T-helper 17 cell (primary cell): ENCODE results near the gene MARF1. TPM values are rescaled to one million over a fixed set of nuclear protein-coding genes. Genes with fewer than 3 reads are reported as not detected.

Source experiments
- ATAC-seq: fragments of 150-1000 bp; cut with Tn5 transposase; 2 replicates; pipeline ENCODE4 v1.10.0; 2021; ENCODE audit warnings: mild to moderate bottlenecking, moderate library complexity
- DNase-seq, 3 donors: peaks; one replicate each; pipeline versions ENCODE4 v3.0.0 to v3.0.0-alpha.2; 2020 to 2021
- H3K9me3 ChIP-seq: one replicate; pipeline ENCODE4 v1.7.0; 2013; ENCODE audit warnings: low read length, mild to moderate bottlenecking; ENCODE audit not compliant: control insufficient read depth, poor library complexity, severe bottlenecking
- H3K27ac Mint-ChIP-seq: one replicate; pipeline ENCODE4 v1.8.0; 2022; ENCODE audit warnings: mild to moderate bottlenecking, moderate library complexity, mixed read lengths
- H3K27me3 Mint-ChIP-seq: one replicate; pipeline ENCODE4 v1.8.0; 2022; ENCODE audit warnings: mixed read lengths
- H3K36me3 Mint-ChIP-seq: one replicate; pipeline ENCODE4 v1.8.0; 2022; ENCODE audit warnings: low read depth, mixed read lengths
- H3K4me1 Mint-ChIP-seq: one replicate; pipeline ENCODE4 v1.8.0; 2022; ENCODE audit warnings: mild to moderate bottlenecking, mixed read lengths
- H3K4me3 Mint-ChIP-seq: one replicate; pipeline ENCODE4 v1.8.0; 2022; ENCODE audit warnings: mild to moderate bottlenecking, moderate library complexity, mixed read lengths
- total RNA-seq, 4 donors: library from RNA in 2 of 4; stranded (reverse) in 2 of 4; gene quantifications; one replicate each; pipeline ENCODE4 v1.2.3 and lab custom pipeline; 2022 to 2026

MARF1 gene
- total RNA-seq, 2 donors from 2014 or later, result 159 to 164 TPM

DNA sequence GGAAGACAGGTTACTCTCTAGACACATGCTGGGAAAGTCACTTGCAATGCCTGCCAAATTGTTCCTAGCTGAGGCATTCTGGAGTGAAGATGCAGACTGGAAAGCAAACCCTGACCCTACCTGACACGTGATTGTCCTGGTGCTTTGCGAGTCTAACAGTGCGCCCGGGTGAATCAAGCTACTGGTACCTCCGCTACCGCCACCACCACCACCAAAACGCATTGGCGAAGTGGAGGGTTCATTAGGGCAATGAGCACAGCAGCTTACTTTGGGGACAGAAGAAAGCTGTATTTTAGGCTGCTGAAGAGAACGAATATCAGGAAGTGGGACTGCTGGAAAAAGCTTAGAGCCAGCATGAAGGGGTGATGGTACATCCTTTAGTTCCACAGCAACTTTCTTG lies 7.0 kb downstream of the MARF1 start:
- Mint-ChIP-seq H3K27me3 (no peaks in the 10 kb centered on the region), H3K4me3 (peak overlapping the region; percentile 81), H3K4me1 (peaks cover 41% of the 10 kb centered on the region), H3K36me3 (peaks cover 12% of the 10 kb centered on the region), H3K27ac (peak overlapping the region; percentile 98)
- no peaks in the 10 kb centered on the region for H3K9me3 ChIP-seq
- DNase-seq (no peak), ATAC-seq (no peak)

DNA sequence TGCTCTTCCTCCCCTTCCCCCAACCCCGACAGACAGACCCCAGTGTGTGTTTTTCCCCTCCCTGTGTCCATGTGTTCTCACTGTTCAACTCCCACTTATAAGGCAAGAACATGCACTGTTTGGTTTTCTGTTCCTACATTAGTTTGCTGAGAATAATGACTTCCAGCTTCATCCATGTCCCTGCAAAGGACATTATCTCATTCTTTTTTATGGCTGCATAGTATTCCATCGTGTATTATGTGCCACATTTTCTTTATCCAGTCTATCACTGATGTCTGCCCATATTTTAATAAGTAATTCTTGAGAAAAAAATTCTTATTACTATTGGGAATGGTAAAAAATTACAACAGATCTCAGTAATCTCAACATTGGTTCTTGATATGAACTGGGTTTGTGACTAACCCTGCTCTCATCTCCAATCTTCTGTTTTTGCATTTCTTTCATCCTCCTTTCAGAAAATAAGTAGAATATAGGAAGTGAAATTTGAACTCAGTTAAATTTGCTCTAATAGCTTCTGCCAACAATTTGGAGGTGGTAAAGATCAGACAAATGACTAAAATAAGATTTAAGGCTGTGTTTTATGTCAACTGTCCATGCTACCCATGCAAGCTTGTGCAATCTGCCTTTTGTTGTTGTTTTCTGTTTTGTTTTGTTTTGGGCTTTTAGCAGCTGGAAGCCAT lies 11.1 kb downstream of the MARF1 start:
- H3K9me3 ChIP-seq, result no peaks in the 10 kb centered on the region
- Mint-ChIP-seq H3K36me3 (peaks cover 12% of the 10 kb centered on the region), H3K27me3 (no peaks in the 10 kb centered on the region), H3K27ac (peak overlapping the region; percentile 72), H3K4me3 (no peak overlapping the region), H3K4me1 (peaks cover 14% of the 10 kb centered on the region)
- no peak for ATAC-seq
- DNase-seq, result no peak

DNA sequence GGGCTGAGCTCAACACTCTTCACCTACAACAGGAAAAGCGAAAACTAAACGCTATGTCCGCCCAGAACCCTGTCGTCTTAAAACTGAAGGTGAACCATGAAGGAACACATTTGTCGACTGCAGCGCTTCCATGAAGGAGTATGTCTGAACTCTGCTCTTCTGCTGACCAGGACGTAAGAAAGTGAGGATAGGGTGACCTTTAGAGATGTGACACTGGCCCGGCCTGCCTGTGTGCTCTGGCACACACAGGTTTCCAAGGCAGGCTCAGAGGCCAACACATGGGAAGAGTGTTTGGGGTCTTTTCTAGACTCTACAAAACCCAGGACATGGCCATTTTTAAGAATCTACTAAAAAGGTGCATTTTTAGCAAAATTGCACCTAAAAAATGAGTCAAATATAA lies 21.1 kb downstream of the MARF1 start:
- H3K4me3 Mint-ChIP-seq, result no peak overlapping the region
- H3K4me1 Mint-ChIP-seq, result peaks cover 10% of the 10 kb centered on the region
- ATAC-seq, result no peak
- no peak for DNase-seq
- H3K36me3 Mint-ChIP-seq, result peaks cover 24% of the 10 kb centered on the region
- no peaks in the 10 kb centered on the region for H3K9me3 ChIP-seq
- no peaks in the 10 kb centered on the region for H3K27me3 Mint-ChIP-seq
- no peak overlapping the region for H3K27ac Mint-ChIP-seq

DNA sequence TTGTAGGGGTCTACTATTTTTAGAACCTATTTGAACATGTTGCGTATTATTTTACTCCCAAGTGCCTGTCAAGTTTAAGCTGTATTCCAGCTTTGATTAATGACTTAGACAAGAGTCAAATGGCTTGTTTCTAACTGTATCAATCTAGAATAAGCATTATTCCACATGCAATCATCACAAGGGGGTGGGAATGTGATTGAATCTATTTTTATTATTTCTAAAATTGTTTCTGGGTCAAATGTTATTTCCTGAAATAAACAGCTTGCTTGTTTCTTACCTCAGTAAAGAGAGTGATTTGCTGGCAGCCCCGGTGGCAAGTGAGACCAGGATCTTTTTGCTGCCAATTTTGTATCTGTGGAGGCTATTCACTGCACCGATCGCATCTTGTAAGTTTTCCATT lies 21.5 kb downstream of the MARF1 start:
- no peak for ATAC-seq
- Mint-ChIP-seq H3K27me3 (no peaks in the 10 kb centered on the region), H3K4me1 (peaks cover 8% of the 10 kb centered on the region), H3K4me3 (no peak overlapping the region), H3K36me3 (peaks cover 26% of the 10 kb centered on the region), H3K27ac (no peak overlapping the region)
- no peak for DNase-seq
- no peaks in the 10 kb centered on the region for H3K9me3 ChIP-seq

DNA sequence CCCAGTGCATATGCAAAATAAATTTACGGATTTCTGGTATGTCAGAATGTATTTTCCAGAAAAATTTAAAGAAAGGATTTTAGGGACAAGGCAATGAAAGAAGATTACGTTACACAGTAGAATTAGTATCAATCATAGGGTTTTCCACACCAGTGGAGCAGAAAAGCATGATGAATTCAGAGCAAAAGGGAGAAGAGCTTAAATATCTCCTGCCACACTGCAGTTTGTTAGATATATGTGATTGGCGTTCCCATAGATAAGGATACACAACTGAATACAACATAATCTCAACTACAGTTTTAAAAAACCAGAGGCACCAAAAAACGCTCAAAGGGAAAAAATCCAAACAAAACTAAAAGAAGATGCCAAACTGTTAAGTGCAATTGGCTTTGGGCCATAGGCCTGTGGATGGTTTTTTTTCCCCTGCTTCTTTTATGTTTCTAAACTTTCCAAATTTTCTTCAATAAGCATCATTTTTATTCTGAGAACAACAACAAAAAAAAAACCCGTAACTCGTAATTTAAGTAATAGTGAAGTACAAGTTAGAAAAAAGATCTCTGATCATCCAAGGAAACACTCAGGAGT lies 22.3 kb downstream of the MARF1 start:
- no peak for ATAC-seq
- Mint-ChIP-seq H3K36me3 (peaks cover 28% of the 10 kb centered on the region), H3K27ac (peak overlapping the region; percentile 73)

DNA sequence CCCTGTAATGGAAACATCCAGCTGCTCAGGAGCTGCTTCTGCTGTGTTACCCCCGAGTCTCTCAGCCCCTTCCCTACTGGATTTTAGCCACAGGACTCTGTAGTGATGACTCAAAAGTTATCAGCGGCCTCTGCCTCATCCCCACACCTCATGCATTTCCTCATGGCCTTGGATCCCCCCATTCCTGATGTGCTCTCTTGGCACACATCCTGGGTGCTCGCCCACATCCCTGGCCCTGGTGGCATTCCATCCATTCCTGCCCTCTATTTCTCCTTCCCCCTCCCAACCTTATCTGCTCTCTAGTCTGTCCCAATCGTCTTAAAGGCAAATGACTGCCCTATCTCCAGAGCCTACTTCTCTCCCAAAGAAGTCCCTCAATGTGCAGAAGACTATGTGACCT lies 24.6 kb downstream of the MARF1 start:
- Mint-ChIP-seq H3K4me3 (peak overlapping the region; percentile 47), H3K27ac (peak overlapping the region; percentile 73), H3K4me1 (peaks cover 8% of the 10 kb centered on the region), H3K27me3 (no peaks in the 10 kb centered on the region), H3K36me3 (peaks cover 25% of the 10 kb centered on the region)
- DNase-seq (no peak), ATAC-seq (no peak)
- H3K9me3 ChIP-seq, result no peaks in the 10 kb centered on the region

More for the DNA sequence above, 22.3 kb downstream of the MARF1 start:
- H3K4me1 Mint-ChIP-seq, result peaks cover 8% of the 10 kb centered on the region
- no peak overlapping the region for H3K4me3 Mint-ChIP-seq
- no peaks in the 10 kb centered on the region for H3K27me3 Mint-ChIP-seq
- H3K9me3 ChIP-seq, result no peaks in the 10 kb centered on the region
- DNase-seq, result no peak

DNA sequence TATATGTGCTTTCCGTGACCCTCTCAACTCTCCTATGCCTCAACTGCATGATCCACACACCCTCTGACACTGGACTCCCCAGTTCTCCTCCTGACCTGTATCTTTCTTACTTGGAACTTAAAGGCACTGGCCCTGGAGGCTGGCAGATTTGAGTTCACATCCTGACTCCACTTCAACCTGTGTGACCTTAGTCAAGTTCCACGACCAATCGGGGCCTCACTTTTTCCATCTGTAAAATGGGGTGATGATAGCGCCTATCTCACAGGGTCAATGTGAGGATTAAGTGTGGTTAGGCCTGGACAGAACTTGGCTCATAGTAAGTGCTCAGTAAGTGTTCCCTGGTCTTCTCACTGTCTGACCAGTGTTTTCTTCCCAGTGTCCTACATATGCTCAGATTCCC lies 25.1 kb downstream of the MARF1 start:
- peaks cover 25% of the 10 kb centered on the region for H3K36me3 Mint-ChIP-seq
- peak overlapping the region; percentile 37 for H3K27ac Mint-ChIP-seq

DNA sequence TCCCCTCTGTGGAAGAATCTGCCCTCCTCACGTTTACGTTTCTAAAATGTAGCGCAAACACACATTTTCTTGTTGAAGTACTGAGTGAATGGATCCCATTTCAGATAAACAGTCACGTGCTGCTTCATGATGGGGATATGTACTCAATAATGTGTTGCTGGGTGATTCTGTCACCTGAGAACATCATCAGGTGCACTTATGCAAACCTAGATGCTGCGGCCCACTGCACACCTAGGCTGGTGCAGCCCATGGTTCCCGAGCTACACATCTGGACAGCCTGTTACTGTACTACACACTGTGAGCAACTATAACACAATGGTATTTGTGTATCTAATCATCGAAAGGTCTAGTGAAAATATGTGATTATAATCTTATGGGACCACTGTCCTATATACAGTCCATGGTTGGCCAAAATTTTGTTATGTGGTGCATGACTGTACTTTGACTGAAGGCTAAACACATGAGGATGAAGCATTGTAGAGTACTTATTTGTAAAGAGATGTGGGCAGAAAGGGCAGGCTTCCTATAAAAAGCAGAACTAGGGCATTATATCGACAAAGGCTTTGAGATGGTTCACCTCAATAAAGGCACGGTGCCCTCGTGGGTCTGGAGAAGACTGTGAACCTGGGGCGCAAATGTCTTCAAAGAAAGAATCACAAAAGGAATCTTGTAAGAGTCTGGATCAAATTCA lies 26.3 kb downstream of the MARF1 start:
- H3K36me3 Mint-ChIP-seq, result peaks cover 21% of the 10 kb centered on the region

More for the DNA sequence above, 25.1 kb downstream of the MARF1 start:
- Mint-ChIP-seq H3K4me3 (no peak overlapping the region), H3K27me3 (no peaks in the 10 kb centered on the region), H3K4me1 (peaks cover 8% of the 10 kb centered on the region)
- H3K9me3 ChIP-seq, result no peaks in the 10 kb centered on the region
- DNase-seq (no peak), ATAC-seq (no peak)

DNA sequence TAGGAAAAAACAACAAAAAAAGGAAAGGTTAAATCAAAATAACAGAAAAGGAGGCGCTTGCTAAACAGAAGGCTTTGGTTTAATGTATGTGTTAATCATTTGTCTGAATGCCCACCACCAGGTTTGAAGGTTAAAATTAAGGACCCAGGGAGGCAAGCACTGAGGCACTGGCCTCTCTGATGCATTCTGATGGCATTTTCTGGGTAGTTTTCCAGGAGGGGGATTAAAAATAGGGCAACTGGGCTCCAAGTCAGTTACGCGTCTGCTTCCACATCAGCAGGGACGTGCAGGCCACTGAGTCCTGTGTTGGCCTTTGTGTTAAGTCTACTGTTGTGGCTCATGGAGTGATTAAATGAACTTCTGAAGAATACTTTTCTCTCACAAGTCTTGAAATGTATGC lies 26.9 kb downstream of the MARF1 start:
- H3K4me1 Mint-ChIP-seq, result peaks cover 8% of the 10 kb centered on the region
- ATAC-seq, result no peak
- no peaks in the 10 kb centered on the region for H3K27me3 Mint-ChIP-seq
- no peaks in the 10 kb centered on the region for H3K9me3 ChIP-seq
- no peak overlapping the region for H3K4me3 Mint-ChIP-seq
- H3K36me3 Mint-ChIP-seq, result peaks cover 21% of the 10 kb centered on the region
- no peak overlapping the region for H3K27ac Mint-ChIP-seq
- no peak for DNase-seq

More for the DNA sequence above, 26.3 kb downstream of the MARF1 start:
- no peak for DNase-seq
- H3K4me1 Mint-ChIP-seq, result peaks cover 8% of the 10 kb centered on the region
- no peak overlapping the region for H3K4me3 Mint-ChIP-seq
- no peak for ATAC-seq
- H3K27me3 Mint-ChIP-seq, result no peaks in the 10 kb centered on the region
- H3K9me3 ChIP-seq, result no peaks in the 10 kb centered on the region
- no peak overlapping the region for H3K27ac Mint-ChIP-seq

DNA sequence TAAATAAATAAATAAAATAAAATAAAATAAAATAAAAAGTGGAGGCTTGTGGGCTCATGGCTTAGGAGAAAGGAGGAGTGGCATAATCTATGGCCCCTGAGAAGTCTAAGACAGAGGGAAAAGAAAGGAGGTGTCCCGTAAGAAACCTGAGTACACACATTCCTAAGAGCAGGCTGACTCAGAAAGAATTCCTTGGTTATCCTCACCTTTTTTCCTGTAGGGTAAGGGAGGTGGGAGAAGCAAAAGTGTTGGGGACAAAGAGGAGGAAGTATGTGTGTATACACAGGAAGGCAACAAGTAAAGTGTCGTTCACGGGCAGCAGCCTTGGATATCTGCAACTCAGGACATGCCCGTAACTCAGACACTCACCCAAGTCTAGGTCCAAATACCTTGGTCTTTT lies 29.3 kb downstream of the MARF1 start:
- H3K9me3 ChIP-seq, result no peaks in the 10 kb centered on the region
- H3K27me3 Mint-ChIP-seq, result no peaks in the 10 kb centered on the region
- no peak for DNase-seq
- no peak overlapping the region for H3K4me3 Mint-ChIP-seq
- H3K27ac Mint-ChIP-seq, result no peak overlapping the region
- ATAC-seq, result no peak
- H3K36me3 Mint-ChIP-seq, result peaks cover 15% of the 10 kb centered on the region
- H3K4me1 Mint-ChIP-seq, result peaks cover 9% of the 10 kb centered on the region

DNA sequence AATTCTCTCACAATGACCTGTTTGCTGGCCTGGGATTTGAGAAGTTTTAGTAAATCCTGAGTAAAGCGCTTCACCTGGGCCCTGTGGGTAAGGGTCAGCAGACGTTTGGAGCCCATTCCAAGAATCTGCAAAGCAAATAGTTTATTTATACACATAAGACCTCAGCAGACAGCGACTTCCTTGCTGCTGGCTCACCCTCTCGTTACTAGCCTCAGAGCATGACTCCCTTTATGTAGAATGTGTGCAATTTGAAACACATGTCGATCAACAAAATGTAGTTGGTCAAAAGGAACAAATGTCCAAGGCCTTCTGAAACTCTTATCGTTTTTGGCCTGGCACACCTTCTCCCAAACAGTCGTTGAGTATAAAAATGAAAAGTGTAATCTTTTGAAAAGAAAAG lies 31.3 kb downstream of the MARF1 start:
- H3K9me3 ChIP-seq, result no peaks in the 10 kb centered on the region
- H3K4me1 Mint-ChIP-seq, result peaks cover 9% of the 10 kb centered on the region
- no peaks in the 10 kb centered on the region for H3K27me3 Mint-ChIP-seq
- no peak overlapping the region for H3K27ac Mint-ChIP-seq
- H3K36me3 Mint-ChIP-seq, result peaks cover 4% of the 10 kb centered on the region
- H3K4me3 Mint-ChIP-seq, result peak overlapping the region; percentile 41
- ATAC-seq, result no peak
- DNase-seq, result no peak

DNA sequence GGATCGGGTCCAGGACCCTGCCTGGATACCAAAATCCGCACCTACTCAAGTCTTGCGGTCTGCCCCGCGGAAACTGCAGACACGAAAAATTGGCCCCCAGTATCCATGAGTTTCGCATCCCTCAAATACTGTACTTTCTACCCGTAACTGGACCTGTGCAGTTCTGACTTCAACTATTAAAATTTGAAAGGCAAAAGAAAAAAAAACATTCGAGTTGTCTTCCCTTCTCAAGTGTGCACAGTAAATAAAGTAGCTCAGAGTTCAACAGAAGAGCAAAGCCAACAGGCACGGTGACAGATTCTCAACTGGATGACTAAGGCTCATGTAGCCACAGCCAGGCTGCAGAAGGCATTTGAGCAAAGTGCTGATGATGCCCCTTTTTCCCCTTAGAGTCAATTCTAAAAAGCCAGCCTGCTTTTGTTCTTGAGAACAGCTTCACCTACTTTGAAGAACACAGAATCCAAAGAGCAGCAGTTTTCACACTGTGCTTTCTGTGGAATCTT lies 32.5 kb downstream of the MARF1 start:
- H3K36me3 Mint-ChIP-seq, result peaks cover 10% of the 10 kb centered on the region
- H3K4me3 Mint-ChIP-seq, result no peak overlapping the region
- DNase-seq (no peak), ATAC-seq (no peak)
- no peak overlapping the region for H3K27ac Mint-ChIP-seq
- H3K27me3 Mint-ChIP-seq, result no peaks in the 10 kb centered on the region
- H3K9me3 ChIP-seq, result no peaks in the 10 kb centered on the region
- H3K4me1 Mint-ChIP-seq, result peaks cover 18% of the 10 kb centered on the region

DNA sequence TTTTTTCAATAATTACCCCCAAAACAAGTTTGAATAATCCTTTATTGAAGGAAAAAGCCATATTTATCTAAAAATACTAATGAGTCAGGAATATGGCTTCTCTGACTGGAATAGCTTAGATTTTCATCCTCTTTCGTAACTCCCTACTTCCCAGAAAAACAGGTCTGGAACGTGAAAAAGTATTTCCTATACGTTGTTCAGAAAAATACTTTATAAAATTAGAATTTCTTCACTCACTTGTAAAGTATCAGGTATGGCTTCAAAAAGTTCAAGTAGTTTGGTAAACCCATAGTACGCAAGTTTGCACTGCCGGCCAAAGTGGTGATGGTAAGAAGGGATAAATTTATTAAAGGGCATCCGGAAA lies 33.7 kb downstream of the MARF1 start:
- no peak for ATAC-seq
- no peak for DNase-seq
- no peaks in the 10 kb centered on the region for H3K27me3 Mint-ChIP-seq
- H3K9me3 ChIP-seq, result no peaks in the 10 kb centered on the region
- peaks cover 10% of the 10 kb centered on the region for H3K36me3 Mint-ChIP-seq
- no peak overlapping the region for H3K27ac Mint-ChIP-seq
- H3K4me3 Mint-ChIP-seq, result no peak overlapping the region
- peaks cover 18% of the 10 kb centered on the region for H3K4me1 Mint-ChIP-seq
